ENCODE data around the gene IFITM2. TPM values are rescaled to one million over a fixed set of nuclear protein-coding genes. Genes with fewer than 3 reads are reported as not detected.

IFITM2 gene
- total RNA-seq, 1 experiment from 2014 or later, result 4.2 TPM

DNA sequence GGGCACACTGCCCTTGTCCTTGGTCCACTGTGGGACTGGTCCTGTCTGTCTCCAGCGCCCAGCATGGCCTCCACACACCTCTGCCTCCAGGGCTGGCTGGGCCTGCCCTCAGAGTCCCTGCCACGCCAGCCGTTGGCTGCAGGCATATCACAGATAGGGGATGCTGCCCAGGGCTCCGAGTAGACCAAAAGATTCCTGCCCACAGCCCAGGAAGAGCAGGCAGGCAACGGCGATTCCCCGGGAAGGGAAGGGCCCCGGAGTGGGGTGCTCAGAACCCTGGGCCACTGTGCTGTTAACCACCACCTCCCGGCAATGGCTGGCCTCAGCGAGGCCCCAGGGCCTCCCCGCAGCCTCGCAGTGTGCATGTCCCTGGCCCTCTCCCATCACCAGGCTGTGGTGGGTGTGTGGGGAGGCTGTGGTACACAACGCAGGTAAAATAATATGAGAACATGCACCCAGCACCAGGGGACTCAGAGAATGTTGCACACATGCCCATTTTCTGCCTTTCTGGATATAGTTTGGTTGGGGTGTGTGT is 10.5 kb upstream of the IFITM2 start:
- Histone ChIP-seq H3K27me3 (ENCODE audit: insufficient read depth, low read depth) (no peaks in the 10 kb centered on the region), H3K79me2 (ENCODE audit: low read depth) (no peaks in the 10 kb centered on the region), H3K9me3 (ENCODE audit: insufficient read depth, low read depth) (no peaks in the 10 kb centered on the region), H3K4me3 (no peak overlapping the region), H3K27ac (no peak overlapping the region), H3K4me1 (replicated peaks; ENCODE audit: insufficient read depth) (no peaks in the 10 kb centered on the region), H3F3A (ENCODE audit: insufficient read depth, low read depth) (no peaks in the 10 kb centered on the region), H2AFZ (no peak overlapping the region), H3K4me2 (no peak overlapping the region), H3K9me2 (ENCODE audit: insufficient read depth) (no peaks in the 10 kb centered on the region), H4K20me1 (ENCODE audit: insufficient read depth) (no peaks in the 10 kb centered on the region), H3K36me3 (ENCODE audit: low read depth) (no peaks in the 10 kb centered on the region)
- DNase-seq, result no peak
- intact Hi-C loops (cut with micrococcal nuclease; ENCODE audit: unreplicated experiment), result no loop called here
- ChIA-PET CTCF (no interaction called here), POLR2A (ENCODE audit: unreplicated experiment) (interaction anchor here (0.6 kb wide), 1 partner anchor 316 kb away, joined by 3 read pairs; no protein-coding TSS in a partner anchor)
- TF ChIP-seq EZH2 (IDR thresholded peaks at IDR 0.05; ENCODE audit: low read depth), result no peak
- TF ChIP-seq, protein P1, sequence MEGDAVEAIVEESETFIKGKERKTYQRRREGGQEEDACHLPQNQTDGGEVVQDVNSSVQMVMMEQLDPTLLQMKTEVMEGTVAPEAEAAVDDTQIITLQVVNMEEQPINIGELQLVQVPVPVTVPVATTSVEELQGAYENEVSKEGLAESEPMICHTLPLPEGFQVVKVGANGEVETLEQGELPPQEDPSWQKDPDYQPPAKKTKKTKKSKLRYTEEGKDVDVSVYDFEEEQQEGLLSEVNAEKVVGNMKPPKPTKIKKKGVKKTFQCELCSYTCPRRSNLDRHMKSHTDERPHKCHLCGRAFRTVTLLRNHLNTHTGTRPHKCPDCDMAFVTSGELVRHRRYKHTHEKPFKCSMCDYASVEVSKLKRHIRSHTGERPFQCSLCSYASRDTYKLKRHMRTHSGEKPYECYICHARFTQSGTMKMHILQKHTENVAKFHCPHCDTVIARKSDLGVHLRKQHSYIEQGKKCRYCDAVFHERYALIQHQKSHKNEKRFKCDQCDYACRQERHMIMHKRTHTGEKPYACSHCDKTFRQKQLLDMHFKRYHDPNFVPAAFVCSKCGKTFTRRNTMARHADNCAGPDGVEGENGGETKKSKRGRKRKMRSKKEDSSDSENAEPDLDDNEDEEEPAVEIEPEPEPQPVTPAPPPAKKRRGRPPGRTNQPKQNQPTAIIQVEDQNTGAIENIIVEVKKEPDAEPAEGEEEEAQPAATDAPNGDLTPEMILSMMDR (conservative IDR thresholded peaks at IDR 0.05), result no peak
- BruUV-seq (replicated peaks), result no TSS peak

DNA sequence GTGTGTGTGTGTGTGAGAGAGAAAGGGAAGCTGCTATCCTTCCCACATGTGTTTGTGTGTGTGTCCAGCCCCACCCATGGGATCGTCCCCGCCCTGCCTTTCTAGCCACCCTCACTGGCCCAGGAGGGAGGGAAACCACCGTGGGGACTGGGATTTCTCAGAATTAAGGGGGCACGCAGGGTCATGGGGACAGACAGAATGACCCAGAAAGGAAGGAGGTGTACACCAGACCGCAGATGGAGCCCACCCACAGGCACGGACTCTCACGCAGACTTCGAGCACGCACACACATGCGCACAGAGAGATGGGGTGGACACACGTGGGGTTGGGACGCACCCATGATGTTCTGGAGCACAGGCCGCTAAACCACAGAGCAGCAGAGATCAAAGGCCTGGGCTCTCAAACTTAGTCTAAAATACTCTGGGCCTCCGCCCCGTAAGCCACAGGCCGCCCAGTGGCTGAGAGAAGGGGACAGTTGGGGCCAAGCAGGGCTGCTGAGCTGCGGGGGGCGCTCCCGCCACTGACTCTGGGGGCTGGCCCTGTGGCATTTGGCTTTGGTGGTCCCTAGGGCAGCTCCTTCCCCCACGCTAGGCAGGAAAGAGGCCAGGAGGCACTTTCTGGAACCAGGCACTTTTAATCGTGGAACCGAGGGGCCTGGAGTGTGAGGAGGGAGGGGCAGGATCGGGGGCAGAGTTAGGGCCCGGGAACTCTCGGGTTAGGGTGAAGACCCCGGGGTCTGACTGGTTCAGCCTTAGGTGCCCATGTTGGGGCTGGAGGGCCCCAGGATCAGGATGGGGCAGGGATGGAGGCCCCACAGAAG is 9.8 kb upstream of the IFITM2 start:
- Histone ChIP-seq H3K36me3 (ENCODE audit: low read depth) (no peaks in the 10 kb centered on the region), H3F3A (ENCODE audit: insufficient read depth, low read depth) (no peaks in the 10 kb centered on the region), H3K9me2 (ENCODE audit: insufficient read depth) (no peaks in the 10 kb centered on the region), H3K4me2 (no peak overlapping the region), H3K27me3 (ENCODE audit: insufficient read depth, low read depth) (no peaks in the 10 kb centered on the region), H3K4me1 (replicated peaks; ENCODE audit: insufficient read depth) (no peaks in the 10 kb centered on the region), H3K4me3 (no peak overlapping the region), H3K9me3 (ENCODE audit: insufficient read depth, low read depth) (no peaks in the 10 kb centered on the region), H3K79me2 (ENCODE audit: low read depth) (no peaks in the 10 kb centered on the region), H2AFZ (no peak overlapping the region), H3K27ac (no peak overlapping the region), H4K20me1 (ENCODE audit: insufficient read depth) (no peaks in the 10 kb centered on the region)
- DNase-seq, result no peak
- CTCF ChIA-PET, result no interaction called here
- intact Hi-C loops (cut with micrococcal nuclease; ENCODE audit: unreplicated experiment), result no loop called here
- TSS peak; percentile 5 for BruUV-seq (replicated peaks)
- POLR2A ChIA-PET (ENCODE audit: unreplicated experiment), result interaction anchor here (0.6 kb wide), 1 partner anchor 315 kb away, joined by 3 read pairs; no protein-coding TSS in a partner anchor
- TF ChIP-seq, protein P1 (conservative IDR thresholded peaks at IDR 0.05), result no peak
- no peak for TF ChIP-seq EZH2 (IDR thresholded peaks at IDR 0.05; ENCODE audit: low read depth)

DNA sequence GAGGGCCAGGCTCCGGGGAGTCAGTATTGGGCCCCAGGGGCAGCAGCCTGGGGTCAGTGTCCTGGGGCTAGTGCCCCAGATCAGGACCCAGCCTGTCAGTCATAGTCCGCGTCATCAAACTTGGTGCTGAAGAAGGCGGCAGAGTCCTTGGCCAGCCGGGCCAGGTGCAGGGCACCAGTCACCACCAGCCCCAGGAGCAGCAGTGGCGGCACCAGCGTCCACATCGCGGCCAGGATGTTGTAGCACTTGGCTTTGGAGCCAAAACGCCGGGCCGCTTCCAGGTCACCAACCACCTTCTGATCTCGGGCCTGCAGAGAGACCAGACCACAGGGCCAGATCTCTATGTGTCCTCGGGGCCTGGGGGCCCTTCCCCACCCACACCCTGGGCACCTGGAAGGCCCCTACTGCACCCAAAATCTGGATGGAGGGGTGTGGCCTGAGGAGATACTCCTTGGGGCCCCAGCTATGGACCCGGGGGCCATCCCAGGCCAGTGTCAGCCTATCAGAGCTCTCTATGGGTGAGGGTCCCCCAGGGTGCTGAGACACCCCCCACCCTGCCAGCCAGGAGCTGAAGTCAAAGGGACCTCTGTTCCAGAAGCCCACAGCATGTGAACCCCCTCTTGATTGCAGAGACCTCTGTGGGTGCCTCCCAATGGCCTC is 9.1 kb upstream of the IFITM2 start:
- H2AFZ ChIP-seq, result no peak overlapping the region
- intact Hi-C loops (cut with micrococcal nuclease; ENCODE audit: unreplicated experiment), result no loop called here
- no peaks in the 10 kb centered on the region for H3F3A ChIP-seq (ENCODE audit: insufficient read depth, low read depth)
- ChIA-PET POLR2A (ENCODE audit: unreplicated experiment) (no interaction called here), CTCF (no interaction called here)
- no peaks in the 10 kb centered on the region for H3K27me3 ChIP-seq (ENCODE audit: insufficient read depth, low read depth)
- no peaks in the 10 kb centered on the region for H3K9me3 ChIP-seq (ENCODE audit: insufficient read depth, low read depth)
- H3K79me2 ChIP-seq (ENCODE audit: low read depth), result no peaks in the 10 kb centered on the region
- no peaks in the 10 kb centered on the region for H3K9me2 ChIP-seq (ENCODE audit: insufficient read depth)
- H3K27ac ChIP-seq, result no peak overlapping the region
- BruUV-seq (replicated peaks), result no TSS peak
- no peaks in the 10 kb centered on the region for H3K36me3 ChIP-seq (ENCODE audit: low read depth)
- H3K4me3 ChIP-seq, result no peak overlapping the region
- H3K4me1 ChIP-seq (replicated peaks; ENCODE audit: insufficient read depth), result no peaks in the 10 kb centered on the region
- TF ChIP-seq, protein P1 (conservative IDR thresholded peaks at IDR 0.05), result no peak
- no peak for TF ChIP-seq EZH2 (IDR thresholded peaks at IDR 0.05; ENCODE audit: low read depth)
- no peak overlapping the region for H3K4me2 ChIP-seq
- no peak for DNase-seq
- H4K20me1 ChIP-seq (ENCODE audit: insufficient read depth), result no peaks in the 10 kb centered on the region

Measured in PC-9 (cell line).